Mesodermal cell (in vitro differentiated cells): Measurements from ENCODE around the gene PRCC.

Experiments used
- H3K27ac ChIP-seq: 2 replicates; pipeline ENCODE4 v1.7.0; 2013; ENCODE audit warnings: mild to moderate bottlenecking, low read depth, low read length, moderate library complexity; ENCODE audit not compliant: severe bottlenecking
- H3K36me3 ChIP-seq: 2 replicates; pipeline ENCODE4 v1.7.1; 2013; ENCODE audit warnings: mild to moderate bottlenecking, low read length, moderate library complexity; ENCODE audit not compliant: control insufficient read depth, insufficient read depth
- H3K4me1 ChIP-seq: one replicate; pipeline ENCODE4 v1.7.1; 2013; ENCODE audit warnings: mild to moderate bottlenecking, low read length; ENCODE audit not compliant: insufficient read depth, control insufficient read depth, poor library complexity, severe bottlenecking
- H3K4me3 ChIP-seq: 2 replicates; pipeline ENCODE4 v1.7.0; 2013; ENCODE audit warnings: low read length, control low read depth, mild to moderate bottlenecking; ENCODE audit not compliant: insufficient read depth, poor library complexity, severe bottlenecking; ENCODE audit errors: extremely low read depth
- H3K9me3 ChIP-seq: 2 replicates; pipeline ENCODE4 v1.7.1; 2013; ENCODE audit warnings: mild to moderate bottlenecking, low read length, moderate library complexity; ENCODE audit not compliant: control insufficient read depth
- WGBS, 2 experiments: methylation state at CpG; one replicate each; pipeline ENCODE4 v1.1.5; 2013; ENCODE audit warnings: missing lambda C conversion rate in 2 of 2; ENCODE audit not compliant: insufficient coverage in 2 of 2; 5-methylcytosine and 5-hydroxymethylcytosine counted together

PRCC gene

GRCh38 chr1:156766298-156767100 lies 836 bp upstream of the PRCC start:
- Histone ChIP-seq H3K4me3 (peak overlapping the region; percentile 88), H3K36me3 (peaks cover 23% of the 10 kb centered on the region), H3K4me1 (peaks cover 9% of the 10 kb centered on the region), H3K27ac (peak overlapping the region; percentile 67), H3K9me3 (no peaks in the 10 kb centered on the region)
- WGBS, 2 experiments, result 64 to 66% methylated on average over 13 of the region's 14 CpGs

- WGBS, 2 experiments, result 0 to 1% methylated on average over 16 to 20 of the region's 31 CpGs
Observed at GRCh38 chr1:156767879-156768604, 707 bp downstream of the PRCC start.

GRCh38 chr1:156768610-156769295 lies 1.4 kb downstream of the PRCC start:
- peaks cover 28% of the 10 kb centered on the region for H3K4me1 ChIP-seq
- peaks cover 30% of the 10 kb centered on the region for H3K36me3 ChIP-seq
- H3K27ac ChIP-seq, result no peak overlapping the region
- peak overlapping the region; percentile 88 for H3K4me3 ChIP-seq
- H3K9me3 ChIP-seq, result no peaks in the 10 kb centered on the region
- 41 to 45% methylated on average over 6 of the region's 8 CpGs for WGBS, 2 experiments

More at GRCh38 chr1:156767879-156768604, 707 bp downstream of the PRCC start:
- H3K4me3 ChIP-seq, result peak overlapping the region; percentile 88
- H3K27ac ChIP-seq, result peak overlapping the region; percentile 67
- H3K36me3 ChIP-seq, result peaks cover 26% of the 10 kb centered on the region
- no peaks in the 10 kb centered on the region for H3K9me3 ChIP-seq
- peaks cover 23% of the 10 kb centered on the region for H3K4me1 ChIP-seq

DNA sequence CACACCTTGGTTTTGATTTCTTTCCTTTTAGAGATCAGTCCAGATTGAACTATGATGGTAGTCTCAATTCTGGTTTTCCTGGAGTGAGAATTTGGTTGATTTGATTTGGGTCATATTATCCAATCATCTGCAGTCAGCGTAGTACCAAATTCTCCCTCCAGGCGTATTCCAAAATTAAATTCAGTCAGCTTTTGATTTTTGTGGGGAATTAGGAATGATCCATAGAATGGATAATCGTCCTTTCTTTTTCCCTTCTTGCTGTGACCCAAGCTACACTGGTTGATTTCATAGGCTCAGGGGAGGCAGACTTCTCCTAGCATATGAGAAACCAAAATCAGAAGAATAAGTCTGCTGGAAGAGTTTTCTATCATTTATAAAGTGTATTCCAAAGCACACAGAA lies 4.9 kb downstream of the PRCC start:
- Histone ChIP-seq H3K36me3 (peaks cover 40% of the 10 kb centered on the region), H3K4me1 (peaks cover 22% of the 10 kb centered on the region), H3K9me3 (no peaks in the 10 kb centered on the region), H3K27ac (peak overlapping the region; percentile 88), H3K4me3 (no peak overlapping the region)
- no CpG with 5 or more reads among the region's 3 CpGs for WGBS, 2 experiments

DNA sequence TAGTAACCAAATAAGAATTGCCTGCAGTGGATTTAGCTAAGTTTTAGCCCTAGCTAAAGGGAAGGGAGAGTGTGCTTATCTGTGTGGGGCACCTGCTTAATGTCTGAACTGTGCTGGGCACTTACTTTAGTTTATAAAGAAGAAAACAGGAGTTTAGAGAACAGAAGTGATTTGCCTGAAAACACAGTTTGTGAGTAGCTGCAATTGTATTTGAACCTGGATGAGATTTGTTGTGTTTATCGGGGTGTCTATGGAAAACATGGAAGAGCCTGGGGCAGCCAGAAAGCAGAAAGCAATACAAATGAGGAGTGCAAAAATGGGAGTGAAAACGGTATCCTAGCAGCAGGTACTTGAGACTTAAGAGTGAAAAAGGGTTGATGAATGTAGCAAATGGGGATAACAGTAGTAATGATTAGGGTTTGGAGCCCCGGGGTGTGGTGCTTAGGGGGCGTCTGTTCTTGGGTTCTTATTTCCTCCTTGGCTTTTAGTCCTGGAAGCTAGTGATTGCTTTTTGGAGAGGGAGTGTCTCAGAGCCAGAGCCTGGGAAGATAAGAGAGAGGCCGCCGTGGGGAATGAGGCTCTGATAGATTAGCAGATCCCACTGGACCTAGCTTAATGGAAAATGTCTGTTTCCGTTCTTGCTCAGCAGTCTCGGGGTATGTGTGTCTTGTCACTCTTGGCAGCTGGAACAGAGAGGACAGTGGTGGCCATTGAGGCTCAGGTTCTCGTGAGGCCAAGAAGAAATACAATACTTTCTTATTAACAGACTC lies 5.6 kb downstream of the PRCC start:
- WGBS, 2 experiments, result 59 to 70% methylated on average over 8 to 9 of the region's 9 CpGs
- H3K36me3 ChIP-seq, result peaks cover 46% of the 10 kb centered on the region
- peak overlapping the region; percentile 88 for H3K27ac ChIP-seq
- H3K9me3 ChIP-seq, result no peaks in the 10 kb centered on the region
- no peak overlapping the region for H3K4me3 ChIP-seq
- H3K4me1 ChIP-seq, result peaks cover 22% of the 10 kb centered on the region

DNA sequence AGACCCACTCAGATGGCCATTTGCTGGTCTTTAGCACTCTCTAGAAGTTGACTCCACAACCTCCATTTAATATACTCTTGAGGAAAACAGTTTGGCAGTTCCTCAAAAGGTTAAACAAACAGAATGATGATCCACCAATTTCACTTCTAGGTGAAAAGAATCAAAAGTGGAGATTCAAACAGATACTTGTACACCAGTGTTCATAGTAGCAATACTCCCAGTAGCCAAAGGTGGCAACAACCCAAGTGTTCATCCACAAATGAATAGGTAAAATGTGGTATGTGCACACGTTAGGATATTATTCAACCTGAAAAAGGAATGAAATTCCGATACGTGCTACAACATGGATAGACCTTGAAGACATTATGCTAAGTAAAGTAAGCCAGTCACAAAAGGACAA lies 6.3 kb downstream of the PRCC start:
- 93 to 100% methylated on average over 3 of the region's 3 CpGs for WGBS, 2 experiments
- Histone ChIP-seq H3K4me3 (no peak overlapping the region), H3K9me3 (no peaks in the 10 kb centered on the region), H3K4me1 (peaks cover 22% of the 10 kb centered on the region), H3K36me3 (peaks cover 46% of the 10 kb centered on the region), H3K27ac (peak overlapping the region; percentile 88)

DNA sequence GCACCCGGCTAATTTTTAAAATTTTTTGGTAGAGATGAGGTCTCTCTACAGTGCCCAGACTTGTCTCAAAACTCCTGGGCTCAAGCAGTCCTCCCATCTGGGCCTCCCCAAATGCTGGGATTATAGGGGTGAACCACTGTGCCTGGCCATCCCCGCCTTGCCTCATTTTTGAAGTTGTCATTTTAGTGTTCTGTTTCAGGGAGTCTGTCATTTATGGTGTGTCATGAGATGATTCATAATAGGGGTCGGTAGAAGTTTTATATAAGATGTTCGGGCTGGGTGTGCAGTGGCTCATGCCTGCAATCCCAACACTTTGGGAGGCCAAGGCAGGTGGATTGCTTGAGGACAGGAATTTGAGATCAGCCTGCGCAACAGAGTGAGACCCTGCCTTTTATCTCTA lies 8.5 kb downstream of the PRCC start:
- H3K36me3 ChIP-seq, result peaks cover 32% of the 10 kb centered on the region
- H3K9me3 ChIP-seq, result no peaks in the 10 kb centered on the region
- no peak overlapping the region for H3K27ac ChIP-seq
- 92 to 100% methylated on average over 2 to 4 of the region's 5 CpGs for WGBS, 2 experiments
- H3K4me3 ChIP-seq, result no peak overlapping the region
- H3K4me1 ChIP-seq, result peaks cover 24% of the 10 kb centered on the region

DNA sequence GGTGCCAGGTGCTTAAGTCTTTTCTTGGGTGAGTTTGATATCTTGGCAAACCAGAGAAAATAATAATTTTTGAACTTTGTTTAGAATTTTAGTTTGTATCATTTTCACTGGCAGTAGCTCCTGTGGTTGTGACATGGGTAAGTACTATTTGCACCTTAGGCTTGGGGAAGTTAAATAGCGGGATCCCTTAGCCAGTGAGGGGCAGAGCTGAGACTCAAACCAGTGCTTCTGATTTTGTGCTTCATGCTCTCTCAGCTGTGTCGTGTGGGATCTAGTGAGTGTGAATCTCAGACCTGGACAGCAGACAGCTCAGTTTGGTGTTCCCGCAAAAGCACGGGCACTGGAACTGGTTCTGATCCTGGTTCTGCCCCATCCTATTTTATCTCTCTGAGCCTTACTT lies 9.6 kb downstream of the PRCC start:
- Histone ChIP-seq H3K27ac (peak overlapping the region; percentile 23), H3K4me1 (peaks cover 23% of the 10 kb centered on the region), H3K9me3 (no peaks in the 10 kb centered on the region), H3K36me3 (peaks cover 33% of the 10 kb centered on the region), H3K4me3 (no peak overlapping the region)
- WGBS, 2 experiments, result 70 to 78% methylated on average over 1 of the region's 4 CpGs

DNA sequence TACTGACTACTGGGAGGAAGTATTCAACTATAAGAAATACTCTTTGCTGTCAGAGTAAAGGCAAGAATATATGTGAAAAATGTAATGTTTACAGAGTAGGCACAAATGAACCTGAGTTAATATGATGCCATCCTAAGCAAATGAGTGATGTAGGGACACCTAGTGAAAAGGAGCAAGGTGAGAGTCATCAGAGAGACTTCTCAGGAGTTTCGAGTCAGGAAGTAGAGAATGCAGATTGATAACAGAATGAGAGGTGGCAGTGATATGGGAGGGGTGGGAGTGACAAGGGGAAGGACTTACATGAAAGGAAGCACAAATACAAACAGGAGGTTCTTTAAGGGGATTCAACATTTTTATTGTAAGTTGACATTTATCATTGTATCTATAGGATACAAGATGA lies 10.2 kb downstream of the PRCC start:
- H3K4me3 ChIP-seq, result no peak overlapping the region
- H3K4me1 ChIP-seq, result peaks cover 18% of the 10 kb centered on the region
- 80 to 86% methylated on average over 1 of the region's 1 CpG for WGBS, 2 experiments
- peaks cover 40% of the 10 kb centered on the region for H3K36me3 ChIP-seq
- H3K27ac ChIP-seq, result no peak overlapping the region
- H3K9me3 ChIP-seq, result no peaks in the 10 kb centered on the region

DNA sequence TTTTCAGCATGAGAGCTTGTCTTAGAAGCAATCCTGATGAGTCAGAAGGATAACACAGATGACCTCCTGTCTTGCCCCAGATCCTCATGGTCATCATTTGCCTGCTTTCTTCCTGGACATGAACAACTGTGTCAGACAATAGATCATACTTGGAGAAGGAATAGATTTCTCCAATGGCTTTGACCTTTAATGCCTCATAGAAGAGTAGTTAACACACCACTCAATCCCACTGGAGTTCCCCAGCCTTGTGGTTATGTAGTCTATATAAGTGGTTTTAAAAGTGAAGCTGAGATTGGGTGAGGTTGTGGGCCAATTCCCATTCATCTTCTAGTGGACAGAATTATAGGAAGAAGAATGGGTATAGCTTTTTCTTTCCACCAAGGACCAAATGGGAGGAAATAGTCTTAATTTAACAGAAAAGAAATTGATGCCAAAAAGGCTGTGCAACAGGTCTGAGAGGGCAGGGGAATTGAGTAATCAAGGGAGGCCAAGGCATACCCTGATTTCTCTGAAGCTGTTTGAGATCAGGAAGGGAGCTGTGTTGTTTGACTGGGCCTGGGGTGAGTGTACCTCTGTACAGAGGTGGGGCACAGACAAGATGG lies 14.4 kb downstream of the PRCC start:
- peaks cover 65% of the 10 kb centered on the region for H3K36me3 ChIP-seq
- H3K4me1 ChIP-seq, result peaks cover 8% of the 10 kb centered on the region
- no peaks in the 10 kb centered on the region for H3K9me3 ChIP-seq
- no peak overlapping the region for H3K27ac ChIP-seq
- no peak overlapping the region for H3K4me3 ChIP-seq
